Measurements from ENCODE around the gene LGMN. TPM values are rescaled to one million over a fixed set of nuclear protein-coding genes. Genes with fewer than 3 reads are reported as not detected.

Gene LGMN
- total and polyA plus RNA-seq, 2 of the 8 experiments (the other 6 are each of a cell fraction or from before 2014, with no cell fraction given), result 57.4 to 83.4 TPM

GRCh38 chr14:92751819-92752218 is 3.4 kb upstream of the LGMN start:
- POLR2A ChIA-PET (ENCODE audit: partially characterized antibody), result interaction anchor here (0.6 to 1.2 kb wide), 2 partner anchors 21 to 352 kb away, joined by 3 read pairs; no protein-coding TSS in a partner anchor

More at GRCh38 chr14:92751819-92752218, 3.4 kb upstream of the LGMN start:
- Histone ChIP-seq H3K18ac (ENCODE audit: extremely low read depth, low read length) (no peak overlapping the region), H3K36me3 (ENCODE audit: control insufficient read depth in 2 of 4, insufficient read depth in 4 of 4, low read length in 3 of 4) (no peaks in the 10 kb centered on the region), H2BK15ac (ENCODE audit: low read length) (no peak overlapping the region), H2AFZ (ENCODE audit: low read length) (no peak overlapping the region), H3K14ac (ENCODE audit: insufficient read length) (no peak overlapping the region), H3K27ac (ENCODE audit: low read depth, low read length) (no peak overlapping the region), H4K20me1 (replicated peaks in 1 of 2; ENCODE audit: control insufficient read depth in 1 of 2, insufficient read depth in 2 of 2, low read length in 2 of 2) (no peaks in the 10 kb centered on the region), H4K5ac (ENCODE audit: insufficient read length, low read depth, low read length) (no peak overlapping the region), H3K27me3 (replicated peaks in 1 of 4; ENCODE audit: control insufficient read depth in 3 of 4, extremely low read depth in 1 of 4, insufficient read depth in 3 of 4, low read length in 3 of 4) (peaks cover 0 to 3% (median 0%) of the 10 kb centered on the region in 4 experiments; a peak in 2 of 7 replicates), H3K79me1 (ENCODE audit: low read depth, low read length) (no peaks in the 10 kb centered on the region), H3K23me2 (ENCODE audit: low read depth, low read length) (peaks cover 6% of the 10 kb centered on the region; the same call in 1 of the 2 replicates), H3K9me3 (ENCODE audit: insufficient read depth in 2 of 2, low read depth in 1 of 2, low read length in 1 of 2) (no peaks in the 10 kb centered on the region), H3K4me2 (ENCODE audit: insufficient read depth in 1 of 2, low read depth in 2 of 2, low read length in 2 of 2) (no peak overlapping the region), H2AK5ac (ENCODE audit: low read depth, low read length) (no peak overlapping the region), H3K23ac (ENCODE audit: insufficient read length) (no peak overlapping the region), H3K9ac (replicated peaks in 1 of 4; ENCODE audit: extremely low read depth in 1 of 4, low read depth in 3 of 4, low read length in 3 of 4) (no peak overlapping the region), H4K8ac (ENCODE audit: extremely low read depth, insufficient read depth, low read length) (no peak overlapping the region), H4K91ac (replicated peaks; ENCODE audit: insufficient read length, low read length) (no peak overlapping the region), H2BK120ac (replicated peaks; ENCODE audit: low read depth, low read length) (no peak overlapping the region), H3K4me1 (replicated peaks in 1 of 4; ENCODE audit: control insufficient read depth in 3 of 4, insufficient read depth in 4 of 4, low read length in 3 of 4) (peaks cover 0 to 3% (median 2%) of the 10 kb centered on the region in 4 experiments; a peak in 2 of 7 replicates), H3K4ac (replicated peaks; ENCODE audit: insufficient read length, low read depth, low read length) (no peak overlapping the region), H3K79me2 (ENCODE audit: control insufficient read depth in 1 of 2, insufficient read depth in 2 of 2, low read length in 2 of 2) (peaks cover 0 to 11% of the 10 kb centered on the region in 2 experiments; a peak in 2 of 4 replicates), H2BK20ac (ENCODE audit: low read length) (no peak overlapping the region), H2BK5ac (ENCODE audit: low read depth, low read length) (no peak overlapping the region), H3K4me3 (ENCODE audit: extremely low read depth in 1 of 4, insufficient read depth in 2 of 4, low read depth in 3 of 4, low read length in 4 of 4) (no peak overlapping the region), H3K56ac (replicated peaks; ENCODE audit: insufficient read length, low read depth, low read length) (no peak overlapping the region), H2BK12ac (ENCODE audit: low read depth, low read length) (no peak overlapping the region)
- CTCF ChIA-PET (ENCODE audit: partially characterized antibody), result interaction anchor here (0.9 to 2.6 kb wide), 5 partner anchors 12 to 353 kb away, joined by 3 to 10 read pairs (median 3); no protein-coding TSS in a partner anchor
- WGBS, 2 experiments (ENCODE audit: extremely low coverage in 1 of 2, insufficient coverage in 1 of 2, insufficient read length in 1 of 2, insufficient replicate concordance in 2 of 2, low coverage in 1 of 2, low lambda C conversion rate in 2 of 2, missing lambda C conversion rate in 1 of 2), result 97% methylated on average over 4 of the region's 4 CpGs; no CpG with 5 or more reads in 1 of the 2 experiments
- TF ChIP-seq TEAD4 (IDR thresholded peaks at IDR 0.05; ENCODE audit: low read depth, low read length), result no peak
- no peak for TF ChIP-seq SRF (IDR thresholded peaks at IDR 0.05; ENCODE audit: low read depth, low read length)
- no peak for TF ChIP-seq SP2 (IDR thresholded peaks at IDR 0.05; ENCODE audit: low read length)
- no peak for TF ChIP-seq KDM4A (IDR thresholded peaks at IDR 0.05; ENCODE audit: low read depth, low read length, severe bottlenecking)
- TF ChIP-seq ASH2L (IDR thresholded peaks at IDR 0.05; ENCODE audit: low read length), result no peak
- TF ChIP-seq BCL11A (IDR thresholded peaks at IDR 0.05; ENCODE audit: low read depth in 2 of 2, low read length in 2 of 2), result no peak
- no peak for TF ChIP-seq SP1 (IDR thresholded peaks at IDR 0.05; ENCODE audit: low read depth, low read length)
- TF ChIP-seq SUZ12 (IDR thresholded peaks at IDR 0.05; ENCODE audit: low read length), result no peak
- TF ChIP-seq BACH1 (IDR thresholded peaks at IDR 0.05; ENCODE audit: low read length), result no peak
- DNase-seq (ENCODE audit: low read depth in 1 of 2, low spot score in 2 of 2), result no peak
- FAIRE-seq, result no peak

Data from H1 (cell line).